Adrenal gland (tissue), 5 donors: ENCODE results near the gene TNK1.

Experiments used
- POLR2A ChIP-seq, 2 donors: fragments of 450-650 bp; IDR thresholded peaks; one replicate each; pipeline ENCODE4 v1.6.1; 2017; ENCODE audit warnings: antibody characterized with exemption in 2 of 2, mild to moderate bottlenecking in 2 of 2, moderate library complexity in 1 of 2
- TF ChIP-seq, protein P1 (sequence below), 6 experiments: fragments of 450-650 bp in 4 of 6; fragments of 200-600 bp in 2 of 6; sonication (generic) in 1 of 6; IDR thresholded peaks; 1 replicate in 5 of 6; 2 replicates in 1 of 6; pipeline versions ENCODE4 v1.5.1 to v1.8.0; 2016 to 2021; ENCODE audit warnings: antibody characterized with exemption in 6 of 6, mild to moderate bottlenecking in 2 of 6, moderate library complexity in 1 of 6
- donor health status: DM: no; HTN: no; CAD: no.

DNA sequence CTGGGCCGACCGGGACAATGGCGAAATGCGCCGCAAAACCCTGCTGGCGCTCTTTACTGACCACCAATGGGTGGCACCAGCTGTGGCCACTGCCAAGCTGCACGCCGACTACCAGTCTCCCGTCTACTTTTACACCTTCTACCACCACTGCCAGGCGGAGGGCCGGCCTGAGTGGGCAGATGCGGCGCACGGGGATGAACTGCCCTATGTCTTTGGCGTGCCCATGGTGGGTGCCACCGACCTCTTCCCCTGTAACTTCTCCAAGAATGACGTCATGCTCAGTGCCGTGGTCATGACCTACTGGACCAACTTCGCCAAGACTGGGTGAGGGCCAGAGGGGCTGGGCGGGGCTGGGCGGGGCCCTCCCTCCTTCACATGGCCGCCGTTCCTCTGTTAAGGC, 34.9 kb downstream of the TNK1 start:
- TF ChIP-seq, protein P1, sequence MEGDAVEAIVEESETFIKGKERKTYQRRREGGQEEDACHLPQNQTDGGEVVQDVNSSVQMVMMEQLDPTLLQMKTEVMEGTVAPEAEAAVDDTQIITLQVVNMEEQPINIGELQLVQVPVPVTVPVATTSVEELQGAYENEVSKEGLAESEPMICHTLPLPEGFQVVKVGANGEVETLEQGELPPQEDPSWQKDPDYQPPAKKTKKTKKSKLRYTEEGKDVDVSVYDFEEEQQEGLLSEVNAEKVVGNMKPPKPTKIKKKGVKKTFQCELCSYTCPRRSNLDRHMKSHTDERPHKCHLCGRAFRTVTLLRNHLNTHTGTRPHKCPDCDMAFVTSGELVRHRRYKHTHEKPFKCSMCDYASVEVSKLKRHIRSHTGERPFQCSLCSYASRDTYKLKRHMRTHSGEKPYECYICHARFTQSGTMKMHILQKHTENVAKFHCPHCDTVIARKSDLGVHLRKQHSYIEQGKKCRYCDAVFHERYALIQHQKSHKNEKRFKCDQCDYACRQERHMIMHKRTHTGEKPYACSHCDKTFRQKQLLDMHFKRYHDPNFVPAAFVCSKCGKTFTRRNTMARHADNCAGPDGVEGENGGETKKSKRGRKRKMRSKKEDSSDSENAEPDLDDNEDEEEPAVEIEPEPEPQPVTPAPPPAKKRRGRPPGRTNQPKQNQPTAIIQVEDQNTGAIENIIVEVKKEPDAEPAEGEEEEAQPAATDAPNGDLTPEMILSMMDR (IDR thresholded peaks at IDR 0.05), result no peak
- no peak for TF ChIP-seq POLR2A (IDR thresholded peaks at IDR 0.05)
